H1 (cell line): ENCODE data around the gene REC8. TPM values are rescaled to one million over a fixed set of nuclear protein-coding genes. Genes with fewer than 3 reads are reported as not detected.

Experiments
- CTCF ChIA-PET: fragments of 300-600 bp; sonication (Branson Sonifier 250); formaldehyde crosslinking; loops from one replicate; lab custom pipeline; 2021; ENCODE audit not compliant: partially characterized antibody; lab: Charles Lee
- POLR2A ChIA-PET: fragments of 300-600 bp; sonication (Branson Sonifier 250); formaldehyde crosslinking; loops from one replicate; lab custom pipeline; 2021; ENCODE audit warnings: inconsistent platforms; ENCODE audit not compliant: partially characterized antibody; lab: Charles Lee
- DNase-seq, 2 experiments: peaks; one replicate each; pipeline versions ENCODE4 v3.0.0 to v3.0.0-alpha.2; 2010 to 2022; ENCODE audit warnings: low spot score in 2 of 2, low read depth in 1 of 2, mixed read lengths in 1 of 2
- FAIRE-seq: peaks from 2 replicates; lab custom pipeline; 2011; peaks lifted over from hg19 to GRCh38; lab: Jason Lieb, UNC
- H2AFZ ChIP-seq: 2 replicates; pipeline ENCODE4 v1.8.1; 2012; ENCODE audit warnings: low read length, inconsistent platforms
- H2AK5ac ChIP-seq: 2 replicates; pipeline ENCODE4 v1.6.1; 2013; ENCODE audit warnings: low read depth, low read length
- H2BK120ac ChIP-seq: replicated peaks from 2 replicates; pipeline ENCODE3; 2013; ENCODE audit warnings: low read depth, low read length, inconsistent platforms
- H2BK12ac ChIP-seq: 2 replicates; pipeline ENCODE4 v1.6.1; 2013; ENCODE audit warnings: low read depth, low read length
- H2BK15ac ChIP-seq: 2 replicates; pipeline ENCODE4 v1.6.1; 2013; ENCODE audit warnings: low read length
- H2BK20ac ChIP-seq: 2 replicates; pipeline ENCODE4 v1.6.1; 2013; ENCODE audit warnings: low read length
- H2BK5ac ChIP-seq: 2 replicates; pipeline ENCODE4 v1.6.1; 2013; ENCODE audit warnings: low read depth, low read length
- H3K14ac ChIP-seq: 2 replicates; pipeline ENCODE4 v1.6.1; 2013; ENCODE audit warnings: inconsistent platforms; ENCODE audit not compliant: insufficient read length
- H3K18ac ChIP-seq: 2 replicates; pipeline ENCODE4 v1.6.1; 2013; ENCODE audit warnings: low read length; ENCODE audit errors: extremely low read depth
- H3K23ac ChIP-seq: 2 replicates; pipeline ENCODE4 v1.6.1; 2013; ENCODE audit warnings: inconsistent platforms; ENCODE audit not compliant: insufficient read length
- H3K23me2 ChIP-seq: 2 replicates; pipeline ENCODE4 v1.6.1; 2013; ENCODE audit warnings: low read depth, low read length
- H3K27ac ChIP-seq: 2 replicates; pipeline ENCODE4 v1.6.1; 2011; ENCODE audit warnings: low read depth, low read length, inconsistent platforms
- H3K27me3 ChIP-seq, 4 experiments: replicated peaks in 1 of 4; 1 replicate in 1 of 4; 2 replicates in 3 of 4; pipeline versions ENCODE4 v1.6.1 to v1.8.1; 2011 to 2013; ENCODE audit warnings: low read length in 3 of 4, mild to moderate bottlenecking in 3 of 4, inconsistent platforms in 2 of 4, mixed read lengths in 2 of 4, moderate library complexity in 1 of 4; ENCODE audit not compliant: control insufficient read depth in 3 of 4, insufficient read depth in 3 of 4; ENCODE audit errors: extremely low read depth in 1 of 4
- H3K36me3 ChIP-seq, 4 experiments: 2 replicates each; pipeline versions ENCODE4 v1.6.1 to v1.8.1; 2011 to 2013; ENCODE audit warnings: mild to moderate bottlenecking in 4 of 4, low read length in 3 of 4, moderate library complexity in 2 of 4, control low read depth in 1 of 4, inconsistent platforms in 1 of 4; ENCODE audit not compliant: insufficient read depth in 4 of 4, control insufficient read depth in 2 of 4
- H3K4ac ChIP-seq: replicated peaks from 2 replicates; pipeline ENCODE3; 2013; ENCODE audit warnings: low read length, low read depth, mixed read lengths, inconsistent platforms; ENCODE audit not compliant: insufficient read length
- H3K4me1 ChIP-seq, 4 experiments: replicated peaks in 1 of 4; 1 replicate in 1 of 4; 2 replicates in 3 of 4; pipeline versions ENCODE4 v1.6.1 to v1.8.1; 2011 to 2013; ENCODE audit warnings: low read length in 3 of 4, inconsistent platforms in 2 of 4, mixed read lengths in 1 of 4; ENCODE audit not compliant: insufficient read depth in 4 of 4, control insufficient read depth in 3 of 4
- H3K4me2 ChIP-seq, 2 experiments: 2 replicates each; pipeline versions ENCODE4 v1.6.1 to v1.8.1; 2011 to 2013; ENCODE audit warnings: low read depth in 2 of 2, low read length in 2 of 2, control low read depth in 1 of 2, inconsistent platforms in 1 of 2, mild to moderate bottlenecking in 1 of 2; ENCODE audit not compliant: insufficient read depth in 1 of 2
- H3K4me3 ChIP-seq, 4 experiments: fragments of 200-600, 300-600 bp in 1 of 4; sonication (generic), shearing (Covaris generic), sonication (Bioruptor Twin) in 1 of 4; 2 replicates each; pipeline versions ENCODE4 v1.5.1 to v1.8.1; 2011 to 2016; ENCODE audit warnings: low read length in 4 of 4, low read depth in 3 of 4, control low read depth in 2 of 4, inconsistent platforms in 2 of 4, mild to moderate bottlenecking in 2 of 4, mixed read lengths in 1 of 4, moderate library complexity in 1 of 4; ENCODE audit not compliant: insufficient read depth in 2 of 4; ENCODE audit errors: extremely low read depth in 1 of 4
- H3K56ac ChIP-seq: replicated peaks from 2 replicates; pipeline ENCODE3; 2013; ENCODE audit warnings: low read depth, mild to moderate bottlenecking, mixed read lengths, low read length, inconsistent platforms; ENCODE audit not compliant: insufficient read length
- H3K79me1 ChIP-seq: 2 replicates; pipeline ENCODE4 v1.6.1; 2013; ENCODE audit warnings: low read depth, low read length, control low read depth
- H3K79me2 ChIP-seq, 2 experiments: 2 replicates each; pipeline versions ENCODE4 v1.6.1 to v1.8.1; 2012 to 2013; ENCODE audit warnings: low read length in 2 of 2, mild to moderate bottlenecking in 2 of 2, inconsistent platforms in 1 of 2; ENCODE audit not compliant: insufficient read depth in 2 of 2, control insufficient read depth in 1 of 2
- H3K9ac ChIP-seq, 4 experiments: replicated peaks in 1 of 4; 1 replicate in 1 of 4; 2 replicates in 3 of 4; pipeline versions ENCODE4 v1.6.1 to v1.8.1; 2011 to 2013; ENCODE audit warnings: low read depth in 3 of 4, low read length in 3 of 4, control low read depth in 2 of 4, mild to moderate bottlenecking in 2 of 4, moderate library complexity in 2 of 4, inconsistent platforms in 1 of 4; ENCODE audit errors: extremely low read depth in 1 of 4
- H3K9me3 ChIP-seq, 2 experiments: 2 replicates each; pipeline versions ENCODE4 v1.6.1 to v1.8.1; 2012 to 2013; ENCODE audit warnings: mild to moderate bottlenecking in 2 of 2, moderate library complexity in 2 of 2, control low read depth in 1 of 2, inconsistent platforms in 1 of 2, low read depth in 1 of 2, low read length in 1 of 2, mixed read lengths in 1 of 2; ENCODE audit not compliant: insufficient read depth in 2 of 2
- H4K20me1 ChIP-seq, 2 experiments: replicated peaks in 1 of 2; 2 replicates each; pipeline versions ENCODE3 to v1.8.1; 2011 to 2013; ENCODE audit warnings: inconsistent platforms in 2 of 2, low read length in 2 of 2, mild to moderate bottlenecking in 1 of 2; ENCODE audit not compliant: insufficient read depth in 2 of 2, control insufficient read depth in 1 of 2
- H4K5ac ChIP-seq: 2 replicates; pipeline ENCODE4 v1.6.1; 2013; ENCODE audit warnings: low read length, low read depth, mixed read lengths, inconsistent platforms; ENCODE audit not compliant: insufficient read length
- H4K8ac ChIP-seq: 2 replicates; pipeline ENCODE4 v1.8.0; 2013; ENCODE audit warnings: mild to moderate bottlenecking, moderate library complexity, low read length, inconsistent platforms; ENCODE audit not compliant: insufficient read depth; ENCODE audit errors: extremely low read depth
- H4K91ac ChIP-seq: replicated peaks from 2 replicates; pipeline ENCODE3; 2013; ENCODE audit warnings: low read length, mixed read lengths, inconsistent platforms; ENCODE audit not compliant: insufficient read length
- BRCA1 ChIP-seq: IDR thresholded peaks from 2 replicates; pipeline ENCODE4 v1.6.1; 2012; ENCODE audit warnings: low read depth, low read length, improper control_type of control experiment
- EZH2 ChIP-seq: fragments of 200-600 bp; sonication (generic); IDR thresholded peaks from 2 replicates; pipeline ENCODE4 v1.7.1; 2012; ENCODE audit warnings: low read depth, mild to moderate bottlenecking, moderate library complexity, low read length, inconsistent platforms; ENCODE audit not compliant: severe bottlenecking
- FOSL1 ChIP-seq: IDR thresholded peaks from 2 replicates; pipeline ENCODE4 v1.6.1; 2011; ENCODE audit warnings: mild to moderate bottlenecking, low read depth, low read length, moderate library complexity; ENCODE audit not compliant: insufficient read depth
- GABPA ChIP-seq: IDR thresholded peaks from 2 replicates; pipeline ENCODE4 v1.6.1; 2011; ENCODE audit warnings: mild to moderate bottlenecking, low read length, moderate library complexity, borderline replicate concordance; ENCODE audit not compliant: insufficient read depth
- JUN ChIP-seq: IDR thresholded peaks from 2 replicates; pipeline ENCODE4 v1.6.1; 2011; ENCODE audit warnings: low read depth, mild to moderate bottlenecking, improper control_type of control experiment, low read length
- KDM4A ChIP-seq: IDR thresholded peaks from one replicate; pipeline ENCODE4 v1.7.1; 2012; ENCODE audit warnings: low read depth, mild to moderate bottlenecking, moderate library complexity, low read length, inconsistent platforms; ENCODE audit not compliant: severe bottlenecking
- RXRA ChIP-seq: IDR thresholded peaks from 2 replicates; pipeline ENCODE4 v1.6.1; 2011; ENCODE audit warnings: low read depth, mild to moderate bottlenecking, low read length, moderate library complexity; ENCODE audit not compliant: insufficient read depth
- SAP30 ChIP-seq: fragments of 300-600 bp; sonication (generic); IDR thresholded peaks from 2 replicates; pipeline ENCODE4 v1.7.1; 2012; ENCODE audit warnings: low read length, moderate library complexity, mild to moderate bottlenecking, inconsistent platforms; ENCODE audit not compliant: insufficient read depth, insufficient replicate concordance
- SP2 ChIP-seq: IDR thresholded peaks from 2 replicates; pipeline ENCODE4 v1.6.1; 2012; ENCODE audit warnings: mild to moderate bottlenecking, low read length, inconsistent platforms
- TAF1 ChIP-seq: IDR thresholded peaks from 2 replicates; pipeline ENCODE4 v1.6.1; 2011; ENCODE audit warnings: mild to moderate bottlenecking, low read depth, low read length
- TCF12 ChIP-seq: IDR thresholded peaks from 2 replicates; pipeline ENCODE4 v1.6.1; 2011; ENCODE audit warnings: low read depth, mild to moderate bottlenecking, low read length
- ZNF274 ChIP-seq: IDR thresholded peaks from 2 replicates; pipeline ENCODE4 v1.7.0; 2012; ENCODE audit warnings: low read length, borderline replicate concordance; ENCODE audit errors: extremely low read depth
- WGBS, 2 experiments: shearing (Covaris generic) in 1 of 2; methylation state at CpG; one replicate each; pipeline versions ENCODE4 v1.1.6 to v1.1.7; 2013 to 2015; ENCODE audit warnings: low lambda C conversion rate in 2 of 2, mixed read lengths in 2 of 2, inconsistent platforms in 1 of 2, low coverage in 1 of 2, missing lambda C conversion rate in 1 of 2; ENCODE audit not compliant: insufficient replicate concordance in 2 of 2, insufficient coverage in 1 of 2, insufficient read length in 1 of 2; ENCODE audit errors: extremely low coverage in 1 of 2, missing lambda C conversion rate in 1 of 2; 5-methylcytosine and 5-hydroxymethylcytosine counted together
- polyA plus RNA-seq, 7 experiments: library from polyadenylated mRNA; depleted of rRNA in 3 of 7; stranded (reverse) in 5 of 7; unstranded in 2 of 7; fragments of >200 nt in 5 of 7; fragments of 200-250 nt in 2 of 7; gene quantifications; 1 replicate in 5 of 7; 2 replicates in 1 of 7; 4 replicates in 1 of 7; pipeline versions ENCODE4 v1.2.1 to v1.2.3, GENCODE V29; 2011 to 2013; ENCODE audit warnings: missing spikeins in 2 of 7, mixed read lengths in 2 of 7
- total RNA-seq: library from RNA; stranded (reverse); fragmentation: NEBNext Ultra II Directional; extraction: Animal tissue kit (Norgen Biotek cat#: 25700); gene quantifications from 2 replicates; pipeline ENCODE4 v1.2.1, GENCODE V29; 2021

Gene REC8
- total and polyA plus RNA-seq, 2 of the 8 experiments (the other 6 are each of a cell fraction or from before 2014, with no cell fraction given) = 9.8 to 28.5 TPM

DNA sequence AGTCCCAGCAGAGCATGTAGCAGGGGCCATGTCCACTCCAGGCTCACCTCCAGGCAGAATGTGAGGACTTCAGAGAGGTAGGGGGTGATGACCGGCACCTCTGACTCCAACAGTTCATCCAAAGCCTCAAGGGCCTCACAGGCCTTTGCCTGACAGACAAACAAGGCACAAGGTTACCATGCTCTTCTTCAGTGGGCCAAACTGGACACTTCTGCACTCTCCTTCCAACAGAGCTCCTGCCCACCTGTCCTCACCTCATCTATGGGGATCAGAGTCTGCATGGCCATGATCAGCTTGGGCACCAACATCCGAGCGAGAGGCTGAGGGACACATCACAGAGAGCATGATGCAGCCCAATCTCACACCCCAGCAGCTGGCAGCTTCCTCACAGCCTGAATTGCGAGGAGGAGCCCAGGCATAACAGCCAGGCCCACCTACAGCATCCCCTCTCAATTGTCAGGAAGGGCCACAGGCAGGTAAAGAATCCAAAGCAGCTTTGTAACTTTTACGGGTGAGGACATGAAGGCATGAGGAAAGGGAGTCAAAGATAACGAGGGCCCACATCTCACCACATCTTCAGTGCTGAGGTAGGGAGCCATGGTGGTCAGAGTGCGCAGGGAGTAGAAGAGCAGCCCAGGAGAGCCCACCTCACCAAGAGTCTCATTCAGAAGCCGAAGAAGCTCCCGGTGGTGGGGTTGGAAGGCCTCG lies 15.1 kb downstream of the REC8 start:
- H3K4me2 ChIP-seq = peak overlapping the region in 1 of 2 experiments; percentile 70; a peak in 1 of 4 replicates
- POLR2A ChIA-PET = interaction anchor here (0.6 to 9.3 kb wide), 11 partner anchors 8 to 129 kb away, joined by 3 to 158 read pairs (median 4); partner anchors contain the start of genes CHMP4A, IRF9, PCK2 and PSME2
- H3K4me3 ChIP-seq = no peak overlapping the region
- TF ChIP-seq GABPA (no peak), BRCA1 (no peak), KDM4A (no peak), TAF1 (no peak), SP2 (no peak), SAP30 (no peak), RXRA (no peak), EZH2 (no peak), JUN (no peak), ZNF274 (no peak), TCF12 (no peak), FOSL1 (no peak)

More for the DNA sequence above, 15.1 kb downstream of the REC8 start:
- FAIRE-seq (no peak), DNase-seq (no peak)
- Histone ChIP-seq H3K27ac (no peak overlapping the region), H2BK5ac (no peak overlapping the region), H4K8ac (no peak overlapping the region; the same call in 1 of the 2 replicates), H3K4me1 (peaks cover 0 to 7% (median 4%) of the 10 kb centered on the region in 4 experiments; a peak in 6 of 7 replicates), H4K91ac (no peak overlapping the region), H2BK120ac (no peak overlapping the region), H3K56ac (no peak overlapping the region), H2AK5ac (no peak overlapping the region; the same call in 1 of the 2 replicates), H4K20me1 (peaks cover 0 to 16% of the 10 kb centered on the region in 2 experiments), H3K79me1 (peaks cover 14% of the 10 kb centered on the region), H3K23me2 (peaks cover 5% of the 10 kb centered on the region), H2BK20ac (no peak overlapping the region), H4K5ac (no peak overlapping the region), H3K79me2 (peaks cover 0 to 13% of the 10 kb centered on the region in 2 experiments; a peak in 2 of 4 replicates), H3K27me3 (no peaks in the 10 kb centered on the region), H3K9me3 (no peaks in the 10 kb centered on the region), H2BK15ac (no peak overlapping the region), H3K18ac (no peak overlapping the region), H3K9ac (no peak overlapping the region), H3K36me3 (peaks cover 14 to 50% (median 40%) of the 10 kb centered on the region in 4 experiments; a peak in 7 of 8 replicates), H3K4ac (no peak overlapping the region), H2BK12ac (no peak overlapping the region), H3K23ac (no peak overlapping the region), H2AFZ (no peak overlapping the region), H3K14ac (no peak overlapping the region)
- CTCF ChIA-PET = interaction anchor here (0.7 to 4.1 kb wide), 6 partner anchors 26 to 145 kb away, joined by 3 to 16 read pairs (median 4); partner anchors contain the start of genes DCAF11, IRF9, NRL and RNF31
- 90% methylated on average over 10 of the region's 10 CpGs; no CpG with 5 or more reads in 1 of the 2 experiments for WGBS, 2 experiments
